IMR-90 (cell line): Measurements from ENCODE around the gene C1QTNF8.

ENCODE experiments used
- CTCF ChIP-seq: conservative IDR thresholded peaks from 2 replicates; pipeline ENCODE4 v1.5.1; 2012; ENCODE audit warnings: mild to moderate bottlenecking, low read depth, low read length, improper control_type of control experiment
- ELK1 ChIP-seq: fragments of 150-350 bp; IDR thresholded peaks from 2 replicates; pipeline ENCODE4 v1.6.1; 2016; ENCODE audit warnings: low read depth, mild to moderate bottlenecking, low read length, moderate library complexity, borderline replicate concordance
- MAZ ChIP-seq: IDR thresholded peaks from 2 replicates; pipeline ENCODE4 v1.6.1; 2012; ENCODE audit warnings: low read depth, mild to moderate bottlenecking, low read length, improper control_type of control experiment, moderate library complexity, borderline replicate concordance
- NFE2L2 ChIP-seq: fragments of 150-350 bp; IDR thresholded peaks from 2 replicates; pipeline ENCODE4 v1.6.1; 2016; ENCODE audit warnings: low read depth, mild to moderate bottlenecking, low read length
- POLR2A ChIP-seq: IDR thresholded peaks from 2 replicates; pipeline ENCODE4 v1.6.1; 2012; ENCODE audit warnings: mild to moderate bottlenecking, low read depth, low read length
- RAD21 ChIP-seq: IDR thresholded peaks from 2 replicates; pipeline ENCODE4 v1.6.1; 2012; ENCODE audit warnings: low read length, improper control_type of control experiment
- RCOR1 ChIP-seq: IDR thresholded peaks from 2 replicates; pipeline ENCODE4 v1.6.1; 2012; ENCODE audit warnings: mild to moderate bottlenecking, low read length, improper control_type of control experiment; ENCODE audit not compliant: insufficient replicate concordance
- SMC3 ChIP-seq: fragments of 150-350 bp; IDR thresholded peaks from 2 replicates; pipeline ENCODE4 v1.6.1; 2016; ENCODE audit warnings: low read depth, mild to moderate bottlenecking, antibody characterized with exemption, low read length, moderate library complexity

DNA sequence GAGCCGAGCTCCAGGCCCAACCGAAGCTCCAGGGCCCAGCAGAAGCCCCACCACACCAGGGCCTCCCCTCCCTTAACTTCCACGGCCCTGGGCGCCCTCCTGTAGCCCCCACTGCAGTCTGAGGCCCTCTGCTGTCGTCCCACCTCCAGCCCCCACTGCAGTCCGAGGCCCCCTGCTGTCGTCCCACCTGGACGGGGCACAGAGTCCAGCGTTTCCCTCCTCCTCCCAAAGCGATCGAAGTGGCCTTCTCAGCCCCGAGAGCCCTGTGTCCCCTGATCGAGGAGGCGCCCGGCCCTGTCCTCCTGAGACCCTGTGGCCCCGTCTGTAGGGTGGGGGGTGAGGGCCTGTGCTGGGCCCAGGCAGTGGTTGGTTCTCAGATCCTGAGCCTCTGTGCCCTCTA is 31.1 kb upstream of the C1QTNF8 start:
- TF ChIP-seq RAD21 (no peak), RCOR1 (no peak), POLR2A (no peak), CTCF (no peak), NFE2L2 (no peak), MAZ (no peak), SMC3 (no peak), ELK1 (no peak)
